ENCODE measurements around the gene SEPTIN3.
A peak's percentile ranks its signal among the peaks of the same experiment; 100 is the strongest.

Gene SEPTIN3

DNA sequence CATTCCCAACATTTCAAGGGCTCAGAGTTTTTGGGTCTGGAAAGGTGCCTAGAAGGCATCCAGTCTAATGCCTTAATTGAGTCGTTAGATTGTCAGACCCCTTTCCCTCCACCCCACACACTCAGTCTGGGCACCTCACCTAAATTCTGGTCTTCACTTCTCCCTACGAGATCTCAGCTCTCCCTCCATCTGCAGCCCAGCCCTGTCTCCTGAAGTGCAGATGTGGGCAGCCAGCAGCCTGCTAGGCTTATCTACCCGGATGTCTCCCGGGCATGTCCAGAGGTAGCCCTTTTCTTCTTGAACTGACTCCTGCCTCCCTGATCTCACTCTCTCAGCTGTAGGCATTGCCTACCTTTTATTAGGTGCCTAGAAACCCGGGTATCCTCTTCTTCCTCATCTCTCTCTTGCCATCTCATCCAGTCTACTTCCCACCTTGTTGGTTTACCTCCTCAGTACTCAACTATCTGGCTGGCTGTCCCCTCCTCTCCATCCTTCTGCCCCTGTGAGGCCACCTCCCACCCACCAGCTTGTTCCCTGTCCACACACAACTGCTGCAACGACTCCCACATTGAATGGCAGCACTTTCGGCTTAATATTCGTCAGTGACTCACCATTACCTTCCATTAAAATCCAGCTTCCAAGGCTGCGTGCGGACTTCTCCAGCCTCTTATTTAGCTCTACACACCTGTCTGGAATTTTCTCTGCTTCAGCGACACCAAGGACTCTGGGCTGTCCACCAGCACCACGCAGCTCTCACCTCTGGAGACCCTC lies 6.2 kb downstream of the SEPTIN3 start:
- no peak for DNase-seq (ENCODE audit: low read depth in 3 of 3)

DNA sequence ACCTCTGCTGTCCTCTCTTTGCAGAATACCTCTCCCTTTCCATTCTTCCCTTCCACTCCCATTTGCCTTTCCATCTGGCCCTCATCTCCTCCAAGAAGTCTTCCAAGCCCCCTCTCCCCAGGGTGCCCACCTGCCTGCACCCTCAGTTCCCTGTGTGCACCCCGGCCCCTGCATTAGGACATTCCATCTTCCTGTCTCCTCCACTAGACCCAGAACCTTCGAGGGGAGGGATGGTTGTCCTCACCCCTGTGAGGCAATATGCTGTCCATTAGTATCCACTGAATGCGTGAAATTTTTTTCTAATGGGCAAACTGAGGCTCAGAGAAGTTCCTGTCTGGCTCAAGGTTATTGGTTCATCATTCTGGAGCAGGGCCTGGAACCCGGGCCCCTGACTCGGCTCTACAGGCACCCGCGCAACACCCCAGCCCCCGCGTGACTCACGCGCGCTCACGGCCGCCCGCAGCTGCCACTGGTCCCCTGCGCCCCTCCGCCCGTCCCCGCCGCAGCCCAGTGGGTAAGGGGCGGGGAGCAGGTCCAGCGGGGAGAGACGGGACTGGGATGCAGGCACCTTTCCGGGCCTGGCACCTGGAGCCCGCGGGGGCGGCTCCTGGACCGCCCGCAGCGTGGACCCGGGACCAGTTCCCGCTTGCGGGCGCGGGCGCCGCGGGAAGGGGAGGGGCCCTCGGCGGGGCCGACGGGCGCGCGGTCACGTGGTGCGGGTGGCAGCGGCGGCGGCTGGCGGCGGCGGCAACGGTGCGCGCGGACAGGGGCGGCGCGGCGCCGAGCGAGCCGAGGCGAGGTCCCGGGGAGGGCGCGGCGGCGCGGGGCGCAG lies 7.0 kb downstream of the SEPTIN3 start:
- peak in 1 of 3 experiments; percentile 50 for DNase-seq (ENCODE audit: low read depth in 3 of 3)

DNA sequence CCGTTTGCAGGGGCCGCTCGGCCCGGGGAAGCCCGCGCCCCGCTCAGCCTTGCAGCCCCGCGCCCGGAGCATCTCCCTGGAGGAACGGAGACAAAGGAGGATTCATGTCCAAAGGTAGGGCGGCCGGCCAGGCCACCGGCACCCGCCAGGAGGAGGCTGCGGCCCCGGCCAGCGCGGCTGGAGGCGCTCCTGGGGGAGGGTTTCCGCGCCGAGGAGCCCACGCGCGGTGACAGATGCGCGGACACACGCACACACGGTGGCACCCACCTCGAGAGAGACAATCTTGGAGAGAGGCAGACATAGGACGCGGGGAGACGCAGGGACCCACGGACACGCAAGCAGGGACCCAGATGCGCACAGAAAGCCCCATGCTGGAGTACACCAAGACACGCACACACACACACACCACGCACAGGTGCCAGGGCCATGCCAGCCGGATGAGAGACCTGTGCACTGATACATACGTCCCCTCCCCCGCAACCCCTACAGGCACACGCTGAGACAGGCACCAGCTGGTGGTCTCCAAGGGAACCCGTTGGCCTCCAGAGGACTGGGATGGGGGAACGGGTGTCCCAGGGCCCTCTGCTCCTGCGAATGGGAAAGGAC lies 7.8 kb downstream of the SEPTIN3 start:
- DNase-seq (ENCODE audit: low read depth in 3 of 3): no peak

DNA sequence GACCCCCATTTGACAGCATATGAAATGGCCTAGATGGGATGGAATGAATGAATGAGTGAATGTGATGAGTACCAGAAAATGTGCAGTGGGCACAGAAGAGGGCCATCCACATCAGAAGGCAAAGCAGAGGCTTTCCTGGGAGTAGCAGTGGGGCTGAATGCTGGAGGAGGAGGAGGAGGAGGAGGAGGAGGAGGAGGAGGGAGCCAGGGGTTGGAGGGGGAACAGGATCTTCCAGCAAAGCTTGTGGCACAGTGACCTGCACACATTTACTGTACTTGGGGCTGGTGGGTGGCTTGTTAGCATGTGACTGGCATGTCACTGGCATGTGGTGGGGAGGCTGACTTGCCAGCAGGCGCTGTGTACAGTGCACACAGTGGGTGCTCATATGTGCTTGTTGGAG lies 9.5 kb downstream of the SEPTIN3 start:
- DNase-seq (ENCODE audit: low read depth in 3 of 3): no peak

DNA sequence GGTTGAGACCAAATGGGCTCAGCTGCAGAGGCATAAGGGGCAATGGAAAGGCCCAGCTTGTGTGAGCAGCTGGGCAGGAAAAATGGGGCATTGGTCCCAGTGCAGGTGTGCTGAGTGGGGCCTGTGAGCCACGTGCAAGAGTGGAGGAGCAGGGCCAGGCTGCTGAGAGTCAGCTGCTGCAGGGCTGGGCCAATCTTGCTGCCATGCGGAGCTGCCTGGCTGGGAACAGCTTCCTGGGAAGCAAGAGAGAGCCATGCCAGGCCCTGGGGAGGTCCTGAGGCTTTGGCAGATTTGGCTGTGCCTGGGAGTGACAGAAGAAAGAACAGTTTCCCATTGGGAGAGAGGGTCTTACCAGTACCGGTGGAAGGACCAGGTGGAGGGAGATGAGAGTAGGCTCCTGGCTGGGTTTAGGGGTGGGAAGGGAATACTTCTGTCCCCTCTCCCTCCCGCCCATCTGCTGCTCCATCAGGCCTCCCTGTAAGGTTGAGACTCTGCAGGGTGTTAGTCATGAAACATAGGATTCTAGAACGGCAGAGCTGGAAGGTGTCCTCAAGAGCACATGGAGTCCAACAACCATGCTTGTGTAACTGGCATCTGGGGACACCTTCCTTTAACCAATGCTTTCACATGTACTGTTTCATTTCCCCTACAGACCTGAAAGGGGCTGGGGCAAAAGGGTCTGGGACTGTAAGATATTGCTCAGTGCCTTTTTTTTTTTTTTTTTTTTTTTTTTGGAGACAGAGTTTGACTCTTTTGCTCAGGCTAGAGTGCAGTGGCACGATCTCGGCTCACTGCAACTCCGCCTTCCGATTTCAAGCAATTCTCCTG lies 10.4 kb downstream of the SEPTIN3 start:
- no peak for DNase-seq (ENCODE audit: low read depth in 3 of 3)

DNA sequence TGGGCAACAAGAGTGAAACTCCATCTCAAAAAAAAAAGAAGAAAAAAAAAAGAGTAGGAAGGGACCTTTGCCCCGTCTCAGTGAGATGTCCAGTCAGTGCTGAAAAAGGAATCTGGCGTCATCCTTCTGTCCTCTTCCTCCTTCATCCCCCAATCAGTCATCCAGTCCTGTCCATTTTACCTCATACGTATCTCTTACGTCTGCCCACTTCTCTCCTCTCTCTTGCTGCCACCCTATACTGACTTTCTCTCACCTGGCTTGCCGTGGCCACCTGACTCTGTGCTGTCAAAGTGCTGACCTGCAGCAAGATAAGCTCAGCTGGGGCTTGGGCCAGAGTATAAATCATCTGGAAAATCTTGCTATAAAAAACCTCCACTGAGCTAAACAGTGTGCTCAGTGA lies 13.6 kb downstream of the SEPTIN3 start:
- no peak for DNase-seq (ENCODE audit: low read depth in 3 of 3)

DNA sequence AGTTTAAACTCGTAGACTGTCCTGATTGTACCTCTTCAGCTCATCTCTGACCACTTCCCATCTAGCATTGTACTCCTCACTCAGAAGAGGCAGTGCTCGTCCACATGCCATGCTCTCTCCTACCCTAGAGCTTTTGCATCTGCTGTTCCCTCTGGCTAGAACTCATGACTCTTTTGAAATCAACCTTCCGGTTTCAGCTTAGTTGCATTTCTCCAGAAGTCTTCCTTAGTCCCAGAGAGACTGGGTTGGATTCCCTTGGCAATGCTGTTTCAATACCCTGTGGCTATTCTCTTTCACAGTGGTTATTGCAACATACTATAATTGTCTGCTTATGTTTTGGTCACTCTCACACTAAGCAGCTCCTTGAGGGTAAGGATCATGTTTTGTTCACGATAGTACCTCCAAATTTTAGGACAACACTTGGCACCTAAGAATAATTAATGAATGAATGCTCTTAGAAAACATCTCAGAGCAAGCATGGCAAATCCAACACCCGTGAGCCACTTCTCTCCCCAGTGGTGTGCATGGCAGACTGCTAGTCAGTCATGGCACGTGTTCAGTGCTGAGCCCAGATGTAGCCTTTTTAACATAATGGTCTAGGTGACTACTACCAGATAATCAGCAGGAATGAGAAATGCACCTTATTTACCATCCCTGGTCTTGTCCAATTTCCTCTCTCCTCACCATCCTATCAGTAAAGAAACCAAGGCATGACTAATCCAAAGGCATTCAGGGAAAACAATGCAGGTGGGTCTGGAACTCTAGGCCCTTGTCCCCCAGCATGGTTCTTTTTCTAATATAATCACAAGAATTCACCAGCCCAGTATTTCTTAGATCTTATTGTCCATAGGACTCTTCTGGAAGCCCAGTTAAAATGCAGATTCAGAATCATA lies 14.5 kb downstream of the SEPTIN3 start:
- DNase-seq (ENCODE audit: low read depth in 3 of 3): no peak

- no peak for DNase-seq (ENCODE audit: low read depth in 3 of 3)
Measured at GRCh38 chr22:41987276-41987675, 18.0 kb downstream of the SEPTIN3 start.

DNA sequence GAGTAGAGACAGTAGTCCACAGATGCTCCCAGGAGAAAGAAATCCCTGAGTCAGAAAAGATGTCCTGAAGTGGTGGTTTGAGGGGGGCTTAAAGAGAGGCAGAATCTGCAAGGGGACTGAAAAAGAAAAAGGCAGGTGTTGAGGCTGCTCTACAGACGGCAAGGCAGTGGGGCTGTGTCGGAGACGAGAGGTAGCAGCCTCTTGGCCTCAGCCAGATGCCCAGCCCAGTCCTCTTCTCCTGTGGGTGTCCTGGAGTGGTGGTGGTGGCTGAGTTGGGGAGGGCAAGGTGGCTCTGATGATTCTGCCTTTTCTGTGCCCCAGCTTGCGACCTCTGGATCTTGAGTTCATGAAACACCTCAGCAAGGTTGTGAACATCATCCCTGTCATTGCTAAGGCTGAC lies 20.0 kb downstream of the SEPTIN3 start:
- no peak for DNase-seq (ENCODE audit: low read depth in 3 of 3)

DNA sequence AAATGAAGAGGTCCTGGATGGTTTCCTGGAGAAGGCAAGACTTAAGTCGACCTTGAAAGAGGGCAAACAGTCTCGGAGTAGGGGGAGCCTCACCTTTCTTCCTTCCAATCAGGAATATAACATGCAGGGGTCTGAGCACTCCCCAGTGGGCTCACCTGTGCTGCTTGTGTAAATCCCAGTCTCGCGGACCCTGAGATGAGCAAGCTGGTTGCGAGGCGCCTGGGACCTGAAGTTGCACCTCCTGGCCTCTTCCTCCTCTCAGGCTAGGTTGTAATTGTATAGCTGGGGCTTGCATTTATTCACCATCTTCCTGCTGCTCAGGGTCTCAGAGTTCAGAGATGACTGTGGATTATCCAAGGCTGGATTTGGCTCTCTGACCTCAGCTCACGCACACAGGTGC lies 21.9 kb downstream of the SEPTIN3 start:
- no peak for DNase-seq (ENCODE audit: low read depth in 3 of 3)

- DNase-seq (ENCODE audit: low read depth in 3 of 3): no peak
Measured at GRCh38 chr22:41992496-41992895, 23.3 kb downstream of the SEPTIN3 start.

DNA sequence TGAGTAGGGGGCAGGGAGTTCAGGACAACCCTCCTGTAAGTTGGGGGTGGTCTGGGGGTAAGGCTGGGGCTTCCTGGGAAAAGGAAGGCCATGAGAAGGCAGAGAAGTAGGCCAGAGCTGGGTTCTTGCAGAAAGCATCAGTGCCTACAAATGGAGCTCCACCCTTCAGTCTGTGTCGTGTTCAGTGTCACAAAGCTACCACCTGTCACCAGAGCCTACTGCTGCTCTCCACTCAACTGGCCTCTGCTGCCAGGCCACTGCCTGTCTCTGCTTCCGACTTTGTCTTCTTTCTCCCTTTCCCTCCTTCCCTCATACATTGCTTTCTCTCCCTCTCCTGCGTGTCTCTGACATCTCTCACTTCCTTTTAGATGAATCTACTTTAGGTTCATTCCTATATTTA lies 26.0 kb downstream of the SEPTIN3 start:
- no peak for DNase-seq (ENCODE audit: low read depth in 3 of 3)

GRCh38 chr22:41996826-41997225 lies 27.6 kb downstream of the SEPTIN3 start:
- no peak for DNase-seq (ENCODE audit: low read depth in 3 of 3)

- peak; percentile 72 to 81 (median 76) for DNase-seq (ENCODE audit: low read depth in 3 of 3)
Measured at GRCh38 chr22:41998361-41999261, 29.4 kb downstream of the SEPTIN3 start, which contains the start of gene WBP2NL. Gene WBP2NL, plus strand, starts transcription at chr22:41998788. Its CDS starts 31 bp downstream, at chr22:41998819.

DNA sequence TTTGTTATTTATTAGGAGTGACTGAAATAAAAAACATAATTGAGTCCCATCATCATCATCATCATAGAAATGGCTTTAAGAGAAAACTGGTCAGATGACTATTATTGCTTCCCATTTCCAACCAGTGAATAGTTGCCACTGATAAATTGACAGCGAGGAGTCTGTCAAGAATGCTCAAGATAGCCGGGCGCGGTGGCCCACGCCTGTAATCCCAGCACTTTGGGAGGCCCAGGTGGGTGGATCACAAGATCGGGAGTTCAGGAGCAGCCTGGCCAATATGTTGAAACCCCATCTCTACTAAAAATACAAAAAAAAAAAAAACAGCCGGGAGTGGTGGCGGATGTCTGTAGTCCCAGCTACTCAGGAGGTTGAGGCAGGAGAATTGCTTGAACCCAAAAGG lies 31.2 kb downstream of the SEPTIN3 start:
- DNase-seq (ENCODE audit: low read depth in 3 of 3): no peak

DNA sequence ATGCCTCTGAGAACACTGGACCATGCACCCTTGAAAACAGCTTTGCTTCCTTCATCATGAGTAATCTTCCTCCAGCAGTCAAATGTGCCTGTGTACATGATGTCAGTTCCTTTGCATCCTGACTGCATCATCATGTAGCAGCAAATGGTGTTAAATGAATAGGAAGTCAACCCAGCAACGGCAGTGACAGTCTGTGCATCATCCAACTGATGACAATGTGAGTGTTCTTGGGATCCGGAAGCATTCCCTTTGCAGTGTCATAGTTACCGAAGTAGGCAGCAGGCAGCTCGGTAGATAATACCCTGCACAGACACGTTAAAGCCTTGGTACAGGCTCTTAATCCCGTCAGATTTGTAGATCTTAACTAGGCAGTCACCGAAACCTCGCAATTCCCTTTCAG lies 31.9 kb downstream of the SEPTIN3 start:
- no peak for DNase-seq (ENCODE audit: low read depth in 3 of 3)

- no peak for DNase-seq (ENCODE audit: low read depth in 3 of 3)
Measured at GRCh38 chr22:42001706-42002105, 32.5 kb downstream of the SEPTIN3 start.

DNA sequence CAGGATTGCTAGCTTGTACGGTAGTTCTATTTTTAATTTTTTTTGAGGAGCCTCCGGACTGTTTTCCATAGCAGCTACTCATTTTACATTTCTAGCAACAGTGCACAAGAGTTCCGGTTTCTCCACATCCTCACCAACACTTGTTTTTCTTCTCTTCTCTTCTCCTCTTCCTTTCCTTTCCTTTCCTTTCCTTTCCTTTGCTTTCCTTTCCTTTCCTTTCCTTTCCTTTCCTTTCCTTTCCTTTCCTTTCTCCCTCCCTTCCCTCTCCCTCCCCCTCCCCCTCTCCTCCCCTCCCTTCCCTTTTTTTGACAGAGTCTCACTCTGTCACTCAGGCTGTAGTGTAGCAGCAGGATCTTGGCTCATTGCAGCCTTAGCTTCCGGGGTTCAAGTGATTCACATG lies 38.7 kb downstream of the SEPTIN3 start:
- no peak for DNase-seq (ENCODE audit: low read depth in 3 of 3)

DNA sequence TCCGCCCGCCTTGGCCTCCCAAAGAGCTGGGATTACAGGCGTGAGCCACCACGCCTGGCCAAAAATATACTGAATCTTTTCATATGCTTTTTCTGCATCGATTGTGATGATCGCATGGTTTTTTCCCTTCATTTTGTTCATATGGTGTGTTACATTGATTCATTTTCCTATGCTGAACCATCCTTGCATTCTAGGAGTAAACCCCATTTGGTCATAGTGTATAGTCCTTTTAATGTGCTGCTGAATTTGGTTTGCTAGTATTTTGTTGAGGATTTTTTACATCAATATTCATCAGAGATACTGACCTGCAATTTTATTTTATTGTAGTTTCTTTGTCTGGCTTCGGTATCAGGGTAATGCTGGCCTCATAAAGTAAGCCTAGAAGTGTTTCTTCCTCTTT lies 41.5 kb downstream of the SEPTIN3 start:
- DNase-seq (ENCODE audit: low read depth in 3 of 3): no peak

GRCh38 chr22:42013385-42013784 lies 44.1 kb downstream of the SEPTIN3 start:
- DNase-seq (ENCODE audit: low read depth in 3 of 3): no peak

All from stimulated activated CD4-positive, alpha-beta T cell treated with anti-CD3 and anti-CD28 coated beads, TNF-alpha, amount 100 ng/mL, for 24 hours (primary cell).